ENCODE measurements around the gene PLD3.

PLD3 gene

DNA sequence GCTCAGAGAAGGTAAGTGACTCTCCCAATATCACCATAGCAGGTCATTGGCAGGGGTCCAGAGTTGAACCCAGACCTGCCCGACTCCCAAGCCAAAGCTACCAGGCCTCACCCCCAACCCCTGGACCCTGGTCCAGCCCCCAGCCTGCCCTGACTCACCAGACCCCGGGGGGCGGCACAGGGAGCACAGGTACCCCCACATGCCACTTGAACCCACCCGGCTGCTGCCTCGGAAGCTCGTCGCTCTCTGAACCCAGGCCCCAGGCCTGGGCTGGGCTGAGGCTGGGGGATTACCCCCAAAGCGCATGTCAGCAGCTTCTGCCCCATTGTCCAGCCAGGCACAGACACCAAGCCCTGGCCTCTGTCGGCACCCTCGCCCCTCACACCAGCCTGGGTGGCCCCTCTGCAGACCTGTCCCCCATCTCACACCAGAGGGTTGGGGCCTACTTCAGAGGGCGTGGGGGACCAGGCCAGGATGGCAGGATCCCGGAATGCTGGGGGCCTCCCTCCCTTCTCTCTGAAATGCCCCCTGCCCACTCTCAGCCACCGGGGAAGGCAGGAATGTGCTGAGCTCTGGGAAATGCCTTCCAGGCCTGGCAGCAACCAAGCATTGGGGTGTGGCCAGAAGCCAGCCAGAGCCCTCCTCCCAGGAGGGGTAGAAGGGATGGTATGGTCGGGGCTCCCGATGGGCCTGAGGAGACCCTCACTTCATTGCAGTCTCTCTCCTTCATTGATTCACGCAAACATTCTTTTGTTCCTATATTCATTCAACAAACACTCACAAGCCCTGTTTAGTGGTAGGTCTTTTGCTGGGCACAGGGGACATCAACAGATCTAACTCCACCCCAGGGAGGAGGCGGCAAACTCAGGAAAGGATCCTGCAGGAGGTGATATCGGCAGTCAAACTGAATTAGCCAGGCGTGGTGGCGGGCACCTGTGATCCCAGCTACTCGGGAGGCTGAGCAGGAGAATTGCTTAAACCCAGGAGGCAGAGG is 66.3 kb downstream of the PLD3 start:
- no peak for DNase-seq

DNA sequence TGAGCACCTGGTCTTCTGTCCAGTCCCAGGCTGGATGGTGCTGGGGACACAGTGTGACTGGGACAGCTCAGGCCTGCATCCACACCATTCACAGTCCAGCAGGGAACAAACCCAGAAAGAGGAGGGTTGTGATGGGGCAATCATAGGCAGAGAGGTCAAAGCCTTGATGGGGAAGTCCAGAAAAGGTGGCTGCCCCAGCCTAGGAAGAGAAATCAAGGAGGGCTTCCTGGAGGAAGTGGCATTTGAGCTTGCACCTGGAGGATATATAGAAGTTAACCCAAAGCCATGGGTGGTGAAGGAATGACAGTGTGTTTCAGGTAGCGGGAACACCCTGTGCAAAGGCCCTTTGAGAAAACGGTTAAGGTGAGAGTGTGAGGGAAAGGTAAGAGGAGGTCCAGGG is 67.3 kb downstream of the PLD3 start:
- DNase-seq: no peak

DNA sequence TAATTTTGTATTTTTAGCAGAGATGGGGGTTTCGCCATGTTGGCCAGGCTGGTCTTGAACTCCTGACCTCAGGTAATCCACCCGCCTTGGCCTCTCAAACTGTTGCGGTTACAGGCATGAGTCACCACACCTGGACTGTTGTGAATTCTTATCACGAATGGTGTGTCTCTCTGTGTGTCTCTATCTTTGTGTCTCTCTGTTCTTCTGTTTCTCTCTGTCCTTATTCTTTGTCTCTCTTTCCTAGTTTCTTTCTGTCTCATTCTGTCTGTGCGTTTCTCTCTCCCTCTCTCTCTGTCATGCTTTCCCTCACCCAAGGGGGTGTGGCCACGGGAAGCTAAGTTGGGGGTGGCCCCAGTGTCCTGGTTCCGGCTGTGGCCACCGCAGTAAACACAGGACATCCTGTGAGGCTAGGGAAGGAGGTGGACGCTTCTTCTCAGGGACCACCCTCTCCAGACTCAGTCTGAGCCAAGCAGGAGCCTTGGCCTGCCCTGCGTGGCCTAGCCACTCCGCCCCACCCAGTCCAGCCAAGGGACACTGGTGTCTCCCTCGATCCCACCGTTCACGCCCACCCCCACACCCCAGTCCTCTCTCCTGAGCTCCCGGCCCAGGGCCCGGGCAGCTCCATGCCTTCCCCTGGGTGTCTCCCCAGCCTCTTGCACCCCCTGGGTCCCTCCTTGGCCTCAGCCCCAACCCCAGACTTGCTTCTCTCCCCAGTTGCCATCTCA is 68.6 kb downstream of the PLD3 start:
- DNase-seq: peak; percentile 47

- no peak for DNase-seq
These were observed 69.1 kb downstream of the PLD3 start for GRCh38 chr19:40417643-40417981.

GRCh38 chr19:40418040-40418439 is 69.5 kb downstream of the PLD3 start:
- DNase-seq: no peak

DNA sequence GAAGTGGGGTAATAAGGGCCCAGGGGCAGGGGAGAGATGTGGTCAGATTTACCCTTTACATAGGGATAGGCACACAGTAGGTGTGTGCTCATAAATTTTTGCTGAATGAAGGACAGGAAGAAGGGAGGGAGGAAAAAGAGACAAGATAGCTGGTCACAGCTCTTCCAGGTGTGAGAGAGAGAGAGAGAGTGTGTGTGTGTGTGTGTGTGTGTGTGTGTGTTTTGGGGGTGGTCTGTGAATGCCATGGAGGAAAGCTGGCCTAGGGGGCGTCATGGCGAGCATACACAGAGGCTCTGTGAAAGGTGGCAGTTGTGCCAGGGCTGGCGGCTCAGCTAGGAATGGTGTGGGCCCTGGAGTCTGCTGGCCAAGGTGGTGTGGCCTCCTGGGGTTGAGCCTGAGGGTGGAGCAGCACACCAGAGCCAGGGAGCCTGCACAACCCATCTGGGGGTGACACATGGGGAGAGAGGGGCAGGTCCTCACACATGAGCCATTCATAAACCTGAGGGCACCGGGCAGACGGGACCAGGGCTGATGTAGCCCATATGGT is 70.6 kb downstream of the PLD3 start:
- no peak for DNase-seq

GRCh38 chr19:40419780-40420179 is 71.3 kb downstream of the PLD3 start:
- DNase-seq: no peak

- no peak for DNase-seq
These were observed 71.9 kb downstream of the PLD3 start for GRCh38 chr19:40420451-40420765.

GRCh38 chr19:40420766-40421765 is 72.6 kb downstream of the PLD3 start:
- peak; percentile 91 for DNase-seq

GRCh38 chr19:40421993-40422747 is 73.7 kb downstream of the PLD3 start:
- DNase-seq: no peak

DNA sequence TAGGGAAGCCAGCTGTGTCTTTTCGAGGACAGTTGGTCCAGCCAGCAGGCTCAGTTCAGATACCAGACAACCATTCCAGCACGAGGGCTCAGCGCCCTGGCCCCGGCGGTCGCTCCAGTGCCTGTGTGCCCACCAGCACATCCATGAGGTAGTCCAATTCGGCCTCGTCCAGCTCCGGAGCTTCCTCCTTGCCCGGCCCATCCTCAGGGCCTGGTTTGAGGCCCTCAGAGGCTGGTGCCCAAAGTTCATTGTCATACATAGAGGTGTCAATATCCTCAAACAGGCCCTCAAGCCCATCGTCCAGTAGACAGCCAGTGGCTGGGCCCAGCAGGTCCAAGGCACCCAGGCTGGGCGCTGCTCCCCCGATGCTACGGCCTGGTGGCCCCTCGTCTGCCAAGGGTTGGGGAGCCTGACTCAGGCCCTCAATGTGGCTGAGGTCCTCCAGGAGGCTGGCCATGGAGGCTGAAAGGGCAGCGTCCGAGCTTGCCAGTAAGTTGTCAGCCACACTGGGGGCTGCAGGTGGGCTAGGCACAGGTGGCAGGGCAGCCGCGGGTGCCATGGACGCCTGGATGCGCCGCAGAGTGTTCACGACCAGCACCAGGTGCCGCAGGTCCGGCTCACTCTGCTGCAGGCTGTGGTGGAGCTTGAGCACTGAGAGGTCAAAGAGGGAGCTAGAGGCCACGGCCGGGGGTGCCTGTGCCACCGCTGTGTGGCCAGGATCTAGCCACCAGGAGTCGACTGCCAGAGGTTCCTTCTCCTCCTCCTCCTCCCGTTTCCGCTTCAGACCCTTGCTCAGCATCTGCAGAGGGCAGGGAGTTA is 74.5 kb downstream of the PLD3 start:
- DNase-seq: no peak

DNA sequence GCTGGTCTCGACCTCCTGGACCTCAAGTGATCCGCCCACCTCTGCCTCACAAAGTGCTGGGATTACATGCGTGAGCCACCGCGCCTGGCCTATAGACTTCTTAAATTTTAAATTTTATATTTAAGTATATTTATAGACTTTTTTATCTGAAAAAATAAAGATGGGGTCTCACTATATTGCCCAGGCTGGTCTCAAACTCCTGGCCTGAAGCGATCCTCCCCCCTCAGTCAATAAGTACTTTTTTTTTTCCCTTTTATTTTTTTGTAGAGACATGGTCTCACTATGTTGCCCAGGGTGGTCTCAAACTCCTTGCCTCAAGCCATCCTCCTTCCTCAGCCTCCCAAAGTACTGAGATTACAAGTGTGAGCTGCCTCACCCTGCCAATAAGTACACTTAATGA is 75.4 kb downstream of the PLD3 start:
- DNase-seq: no peak

DNA sequence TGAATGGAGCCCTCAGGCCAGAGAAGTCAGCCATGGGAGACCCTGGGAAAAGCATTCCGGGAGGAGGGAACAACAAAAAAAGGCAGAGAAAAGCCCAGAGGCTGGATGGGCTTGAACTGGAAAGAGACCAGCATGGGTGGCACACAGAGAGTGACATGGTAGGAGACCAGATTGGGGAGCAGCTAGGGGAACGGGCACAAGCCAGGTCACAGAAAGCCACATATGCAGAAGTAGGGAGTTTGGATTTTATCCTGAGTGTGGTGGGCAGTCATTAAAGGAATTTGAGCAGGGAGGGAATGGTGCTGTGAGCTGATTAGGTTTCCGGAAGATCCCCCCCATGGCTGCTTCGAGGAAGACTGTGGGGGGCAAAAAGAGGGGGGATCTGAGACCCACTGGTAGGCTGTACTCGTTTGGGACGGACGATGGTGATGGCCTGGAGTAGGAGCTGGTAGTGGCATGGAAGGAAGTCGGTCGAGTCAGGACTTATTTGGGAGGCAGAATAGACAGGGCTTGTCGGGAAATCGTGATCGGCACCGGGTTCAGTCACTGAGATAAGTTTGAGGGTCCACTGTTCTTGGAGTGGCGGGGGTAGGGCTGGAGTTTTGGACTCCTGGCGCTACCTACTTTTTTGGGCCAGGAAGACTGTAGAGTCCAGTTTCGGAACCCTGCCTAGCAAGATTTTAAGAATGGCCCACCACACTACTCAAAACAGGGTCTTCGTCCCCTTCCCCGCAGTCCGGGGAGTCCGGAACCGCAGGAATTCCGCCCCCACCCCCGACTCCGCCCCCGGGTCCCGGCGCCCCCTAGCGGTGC is 76.3 kb downstream of the PLD3 start:
- peak; percentile 37 for DNase-seq

- DNase-seq: peak; percentile 99
These were observed 77.2 kb downstream of the PLD3 start, which contains the start of gene SERTAD1 for GRCh38 chr19:40425450-40426287. SERTAD1 (minus strand) TSS chr19:40425992; CDS start chr19:40423546, 2,446 bp downstream.

Data from fibroblast of skin of back (primary cell).